ENCODE results near the gene RNU1-3. TPM values are rescaled to one million over a fixed set of nuclear protein-coding genes. Genes with fewer than 3 reads are reported as not detected.
"Not testable (repeated sequence)": the region's sequence is repeated elsewhere in the genome, so short reads cannot be mapped to it uniquely, and the experiment has no call there.

Gene RNU1-3
- total and polyA plus RNA-seq, 2 of the 13 experiments (the other 11 are each of a cell fraction or from before 2014, with no cell fraction given) = under 0.01 to 11,018 TPM

- H3K79me2 ChIP-seq (ENCODE audit: insufficient read depth, low read length); H3K9ac ChIP-seq (ENCODE audit: insufficient read depth, low read depth, low read length); DNase-seq (ENCODE audit: low spot score); H3K9me3 ChIP-seq (ENCODE audit: low read length); H3K36me3 ChIP-seq (replicated peaks in 1 of 2; ENCODE audit: control insufficient read depth in 1 of 2, insufficient read depth in 2 of 2, low read length in 2 of 2); BruUV-seq (replicated peaks); FAIRE-seq; H2AFZ ChIP-seq (ENCODE audit: low read length); H4K20me1 ChIP-seq (ENCODE audit: insufficient read depth, low read length); intact Hi-C loops (cut with micrococcal nuclease; ENCODE audit: unreplicated experiment); H3K4me1 ChIP-seq (ENCODE audit: insufficient read depth, low read length); H3K27ac ChIP-seq (ENCODE audit: extremely low read length, insufficient read depth, low read length); in situ Hi-C loops (cut with HindIII; ENCODE audit: extremely low pct_ligation_motif_present, low pct_unique_long_range_greater_than_20kb); H3K27me3 ChIP-seq (ENCODE audit: control insufficient read depth in 1 of 2, insufficient read depth in 2 of 2, low read length in 2 of 2); CTCF ChIA-PET (ENCODE audit: low intra/inter-chr PET ratio, low total read pairs): not testable (repeated sequence)
- peak overlapping the region in 2 of 3 experiments; percentile 16 to 26; a peak in 2 of 6 replicates for H3K4me3 ChIP-seq (replicated peaks in 1 of 3; ENCODE audit: insufficient read depth in 1 of 3, low read depth in 2 of 3, low read length in 3 of 3)
- peak overlapping the region; percentile 23; the same call in 1 of the 2 replicates for H3K4me2 ChIP-seq (ENCODE audit: low read depth, low read length)
- POLR2A ChIA-PET = interaction anchor here (0.6 to 2.1 kb wide), 5 partner anchors 10 to 206 kb away, joined by 3 to 16 read pairs (median 3); partner anchors contain the start of gene RNU1-2
- ATAC-seq = peak; percentile 58
- WGBS (ENCODE audit: low lambda C conversion rate) = 60% methylated on average over 1 of the region's 99 CpGs
- TF ChIP-seq CTCF (CRISPR knock-in tag; IDR thresholded peaks at IDR 0.05) (peak; percentile 36), STAG1 (CRISPR knock-in tag; IDR thresholded peaks at IDR 0.05) (peak; percentile 9; the same call in 1 of the 2 replicates), ZBTB14 (CRISPR knock-in tag; IDR thresholded peaks at IDR 0.05) (0 out of 2 replicates have a peak, but pooled peaks have one; percentile 3), ZNF777 (CRISPR knock-in tag; IDR thresholded peaks at IDR 0.05) (peak; percentile 95), ZNF687 (CRISPR knock-in tag; IDR thresholded peaks at IDR 0.05) (peak; percentile 54), ZNF121 (CRISPR knock-in tag; IDR thresholded peaks at IDR 0.05) (peak; percentile 95), MYC (CRISPR knock-in tag; IDR thresholded peaks at IDR 0.05; ENCODE audit: borderline replicate concordance) (0 out of 2 replicates have a peak, but pooled peaks have one; percentile 22)
These were observed 40.7 kb upstream of the RNU1-3 start for GRCh38 chr1:16707130-16708093.

GRCh38 chr1:16706302-16706701 is 39.6 kb upstream of the RNU1-3 start:
- POLR2A ChIA-PET = interaction anchor here (1.4 to 2.1 kb wide), 2 partner anchors 9 to 190 kb away, joined by 4 to 16 read pairs; partner anchors contain the start of gene RNU1-2
- BruUV-seq (replicated peaks); H3K27me3 ChIP-seq (ENCODE audit: control insufficient read depth in 1 of 2, insufficient read depth in 2 of 2, low read length in 2 of 2); H3K4me1 ChIP-seq (ENCODE audit: insufficient read depth, low read length); in situ Hi-C loops (cut with HindIII; ENCODE audit: extremely low pct_ligation_motif_present, low pct_unique_long_range_greater_than_20kb); H3K9ac ChIP-seq (ENCODE audit: insufficient read depth, low read depth, low read length); H3K27ac ChIP-seq (ENCODE audit: extremely low read length, insufficient read depth, low read length); FAIRE-seq; H3K36me3 ChIP-seq (replicated peaks in 1 of 2; ENCODE audit: control insufficient read depth in 1 of 2, insufficient read depth in 2 of 2, low read length in 2 of 2); H3K79me2 ChIP-seq (ENCODE audit: insufficient read depth, low read length); H4K20me1 ChIP-seq (ENCODE audit: insufficient read depth, low read length); DNase-seq (ENCODE audit: low spot score); H2AFZ ChIP-seq (ENCODE audit: low read length); H3K4me3 ChIP-seq (replicated peaks in 1 of 3; ENCODE audit: insufficient read depth in 1 of 3, low read depth in 2 of 3, low read length in 3 of 3); CTCF ChIA-PET (ENCODE audit: low intra/inter-chr PET ratio, low total read pairs); ATAC-seq; H3K9me3 ChIP-seq (ENCODE audit: low read length); H3K4me2 ChIP-seq (ENCODE audit: low read depth, low read length); intact Hi-C loops (cut with micrococcal nuclease; ENCODE audit: unreplicated experiment): not testable (repeated sequence)
- 50% methylated on average over 5 of the region's 6 CpGs for WGBS (ENCODE audit: low lambda C conversion rate)

All from HepG2 (cell line).